HG03196 (cell line): ENCODE results near the gene DCTN2.
"Not testable (repeated sequence)": the region's sequence is repeated elsewhere in the genome, so short reads cannot be mapped to it uniquely, and the experiment has no call there.

Experiments used
- ATAC-seq: cut with Tn5 transposase; IDR thresholded peaks from one replicate; pipeline ENCODE4 v1.9.1; 2021; ENCODE audit not compliant: unreplicated experiment

DCTN2 gene

GRCh38 chr12:57529831-57530230, 17.2 kb downstream of the DCTN2 start:
- ATAC-seq = no peak

GRCh38 chr12:57528831-57529555, 18.0 kb downstream of the DCTN2 start:
- no peak for ATAC-seq

GRCh38 chr12:57528176-57528575, 18.8 kb downstream of the DCTN2 start:
- ATAC-seq = no peak

GRCh38 chr12:57527184-57527583, 19.8 kb downstream of the DCTN2 start:
- ATAC-seq = no peak

- ATAC-seq = no peak
Measured at GRCh38 chr12:57526477-57527126, 20.4 kb downstream of the DCTN2 start.

- no peak for ATAC-seq
Measured at GRCh38 chr12:57525615-57526383, 21.2 kb downstream of the DCTN2 start.

- ATAC-seq = no peak
Measured at GRCh38 chr12:57524814-57525614, 22.0 kb downstream of the DCTN2 start.

GRCh38 chr12:57523706-57524614, 23.0 kb downstream of the DCTN2 start:
- ATAC-seq = no peak

GRCh38 chr12:57522887-57523705, 23.9 kb downstream of the DCTN2 start:
- ATAC-seq = no peak

- ATAC-seq = peak; percentile 37
Measured at GRCh38 chr12:57522011-57522886, 24.7 kb downstream of the DCTN2 start, which contains the start of gene MBD6. Gene MBD6 (plus strand): TSS chr12:57522824. CDS start chr12:57524304, 1,480 bp downstream.

- ATAC-seq = no peak
Measured at GRCh38 chr12:57521525-57522010, 25.4 kb downstream of the DCTN2 start.

- peak; percentile 65 for ATAC-seq
Measured at GRCh38 chr12:57520053-57520818, 26.8 kb downstream of the DCTN2 start, which contains the start of gene DDIT3. Gene DDIT3 (minus strand): TSS chr12:57520514. CDS start chr12:57517406, 3,108 bp downstream.

- ATAC-seq = no peak
Measured at GRCh38 chr12:57519796-57520052, 27.3 kb downstream of the DCTN2 start.

- no peak for ATAC-seq
Measured at GRCh38 chr12:57518920-57519795, 27.8 kb downstream of the DCTN2 start.

GRCh38 chr12:57518176-57518919, 28.6 kb downstream of the DCTN2 start:
- no peak for ATAC-seq

- not testable (repeated sequence) for ATAC-seq
Measured at GRCh38 chr12:57517718-57518117, 29.3 kb downstream of the DCTN2 start.
